Endometrium (tissue), 2 donors: Measurements from ENCODE around the gene KRTAP10-5.

ENCODE experiments used
- FAIRE-seq: peaks from 2 replicates; lab custom pipeline; 2012; peaks lifted over from hg19 to GRCh38; lab: Jason Lieb, UNC
- donor health status: control.
- donor health status: control.

Gene KRTAP10-5

GRCh38 chr21:44549525-44550211, 30.7 kb downstream of the KRTAP10-5 start:
- no peak for FAIRE-seq

- no peak for FAIRE-seq
These were observed 31.5 kb downstream of the KRTAP10-5 start for GRCh38 chr21:44548922-44549321.

- FAIRE-seq = no peak
These were observed 32.0 kb downstream of the KRTAP10-5 start for GRCh38 chr21:44548381-44548780.

- FAIRE-seq = no peak
These were observed 32.6 kb downstream of the KRTAP10-5 start for GRCh38 chr21:44547656-44548331.

- FAIRE-seq = no peak
These were observed 35.8 kb downstream of the KRTAP10-5 start for GRCh38 chr21:44544566-44544965.

GRCh38 chr21:44542716-44543115, 37.7 kb downstream of the KRTAP10-5 start:
- no peak for FAIRE-seq

- FAIRE-seq = no peak
These were observed 39.6 kb downstream of the KRTAP10-5 start for GRCh38 chr21:44540741-44541288.

- FAIRE-seq = no peak
These were observed 40.3 kb downstream of the KRTAP10-5 start, which contains the start of gene KRTAP10-1 for GRCh38 chr21:44539991-44540666. TSS of gene KRTAP10-1 (minus strand) at chr21:44540195. CDS start at chr21:44540150, 45 bp downstream.

GRCh38 chr21:44539046-44539445, 41.4 kb downstream of the KRTAP10-5 start:
- no peak for FAIRE-seq

GRCh38 chr21:44537930-44538911, 42.2 kb downstream of the KRTAP10-5 start:
- no peak for FAIRE-seq

- FAIRE-seq = no peak
These were observed 44.4 kb downstream of the KRTAP10-5 start for GRCh38 chr21:44535963-44536362.

- FAIRE-seq = no peak
These were observed 45.7 kb downstream of the KRTAP10-5 start for GRCh38 chr21:44534688-44535087.

GRCh38 chr21:44533891-44534627, 46.3 kb downstream of the KRTAP10-5 start:
- no peak for FAIRE-seq

GRCh38 chr21:44533121-44533890, 47.1 kb downstream of the KRTAP10-5 start:
- no peak for FAIRE-seq

- FAIRE-seq = no peak
These were observed 47.7 kb downstream of the KRTAP10-5 start for GRCh38 chr21:44532712-44533111.

- FAIRE-seq = no peak
These were observed 48.5 kb downstream of the KRTAP10-5 start for GRCh38 chr21:44531606-44532564.

GRCh38 chr21:44530903-44531605, 49.4 kb downstream of the KRTAP10-5 start:
- no peak for FAIRE-seq

- no peak for FAIRE-seq
These were observed 50.0 kb downstream of the KRTAP10-5 start for GRCh38 chr21:44530221-44530902.
